HEK293 (cell line): ENCODE results near the gene BMF.

ENCODE experiments used
- CTCF ChIA-PET: fragments of 350-600 bp; formaldehyde crosslinking; extraction: SDS; loops from one replicate; lab custom pipeline; 2021; ENCODE audit warnings: antibody characterized with exemption; lab: Yijun Ruan, JAX
- POLR2A ChIA-PET: fragments of 300-600 bp; formaldehyde crosslinking; extraction: SDS; loops from one replicate; lab custom pipeline; 2020; ENCODE audit warnings: antibody characterized with exemption, inconsistent platforms; lab: Yijun Ruan, JAX
- H3K27ac ChIP-seq: fragments of 200-500 bp; sonication (Bioruptor generic); 2 replicates; pipeline ENCODE4 v1.5.1; 2014; ENCODE audit warnings: low read depth, low read length, control low read depth, inconsistent platforms; ENCODE audit errors: extremely low read depth
- H3K36me3 ChIP-seq, 2 experiments: fragments of 200-500 bp in 1 of 2; sonication (Bioruptor generic) in 1 of 2; 1 replicate in 1 of 2; 2 replicates in 1 of 2; pipeline ENCODE4 v1.5.1; 2014 to 2017; ENCODE audit warnings: inconsistent platforms in 2 of 2, low read length in 2 of 2; ENCODE audit not compliant: control insufficient read depth in 2 of 2, insufficient read depth in 1 of 2
- H3K4me1 ChIP-seq: fragments of 200-500 bp; sonication (Bioruptor generic); 2 replicates; pipeline ENCODE4 v1.5.1; 2014; ENCODE audit warnings: mild to moderate bottlenecking, low read length, inconsistent platforms; ENCODE audit not compliant: control insufficient read depth, insufficient read depth
- H3K4me3 ChIP-seq: 2 replicates; pipeline ENCODE4 v1.5.1; 2011; ENCODE audit warnings: low read depth, mild to moderate bottlenecking, control low read depth, low read length, moderate library complexity
- H3K9me3 ChIP-seq: fragments of 200-500 bp; sonication (Bioruptor generic); 2 replicates; pipeline ENCODE4 v1.5.1; 2014; ENCODE audit warnings: low read depth, low read length, inconsistent platforms; ENCODE audit not compliant: control insufficient read depth, insufficient read depth
- GLI4 ChIP-seq: fragments of 450-650 bp; formaldehyde crosslinking; IDR thresholded peaks from 2 replicates; pipeline ENCODE4 v1.5.1; 2016; ENCODE audit warnings: missing biosample characterization, missing genetic modification characterization
- GLIS2 ChIP-seq: fragments of 450-650 bp; formaldehyde crosslinking; IDR thresholded peaks from 2 replicates; pipeline ENCODE4 v1.5.1; 2016; ENCODE audit warnings: missing biosample characterization, missing genetic modification characterization
- HOXA7 ChIP-seq: sonication (generic); formaldehyde crosslinking; IDR thresholded peaks from 2 replicates; pipeline ENCODE4 v1.8.1; 2022; ENCODE audit warnings: missing genetic modification reagents, borderline replicate concordance
- IKZF3 ChIP-seq: fragments of 450-650 bp; IDR thresholded peaks from 2 replicates; pipeline ENCODE4 v1.5.0; 2018; ENCODE audit warnings: missing biosample characterization, mild to moderate bottlenecking, missing genetic modification characterization, moderate library complexity
- KLF7 ChIP-seq: fragments of 450-650 bp; formaldehyde crosslinking; IDR thresholded peaks from 2 replicates; pipeline ENCODE4 v1.5.1; 2016; ENCODE audit warnings: missing biosample characterization, missing genetic modification characterization, borderline replicate concordance
- KLF8 ChIP-seq: fragments of 450-650 bp; formaldehyde crosslinking; IDR thresholded peaks from 2 replicates; pipeline ENCODE4 v1.5.1; 2016; ENCODE audit warnings: missing biosample characterization, missing genetic modification characterization
- KLF9 ChIP-seq: fragments of 450-650 bp; formaldehyde crosslinking; IDR thresholded peaks from 2 replicates; pipeline ENCODE4 v1.5.1; 2016; ENCODE audit warnings: missing biosample characterization, missing genetic modification characterization, low read depth
- PATZ1 ChIP-seq: fragments of 450-650 bp; formaldehyde crosslinking; IDR thresholded peaks from 2 replicates; pipeline ENCODE4 v1.5.1; 2016; ENCODE audit warnings: missing biosample characterization, missing genetic modification characterization
- REPIN1 ChIP-seq: fragments of 450-650 bp; formaldehyde crosslinking; IDR thresholded peaks from 2 replicates; pipeline ENCODE4 v1.5.1; 2017; ENCODE audit warnings: missing biosample characterization, missing genetic modification characterization, low read depth
- ZBTB48 ChIP-seq: fragments of 450-650 bp; formaldehyde crosslinking; IDR thresholded peaks from 2 replicates; pipeline ENCODE4 v1.5.1; 2016; ENCODE audit warnings: missing biosample characterization, missing genetic modification characterization
- ZBTB8A ChIP-seq: fragments of 450-650 bp; formaldehyde crosslinking; IDR thresholded peaks from 2 replicates; pipeline ENCODE4 v1.5.1; 2016; ENCODE audit warnings: missing biosample characterization, missing genetic modification characterization
- ZFHX2 ChIP-seq: fragments of 450-650 bp; formaldehyde crosslinking; conservative IDR thresholded peaks from 2 replicates; pipeline ENCODE4 v1.5.1; 2016; ENCODE audit warnings: missing biosample characterization, missing genetic modification characterization
- ZFP37 ChIP-seq: fragments of 450-650 bp; formaldehyde crosslinking; IDR thresholded peaks from 2 replicates; pipeline ENCODE4 v1.5.1; 2016; ENCODE audit warnings: missing biosample characterization, missing genetic modification characterization
- ZNF214 ChIP-seq: fragments of 450-650 bp; formaldehyde crosslinking; IDR thresholded peaks from 2 replicates; pipeline ENCODE4 v1.5.1; 2017; ENCODE audit warnings: missing biosample characterization, mild to moderate bottlenecking, missing genetic modification characterization, borderline replicate concordance
- ZNF223 ChIP-seq: fragments of 450-650 bp; formaldehyde crosslinking; IDR thresholded peaks from 2 replicates; pipeline ENCODE4 v1.5.1; 2016; ENCODE audit warnings: missing biosample characterization, missing genetic modification characterization
- ZNF274 ChIP-seq, 2 experiments: fragments of 200-500 bp in 1 of 2; fragments of 450-650 bp in 1 of 2; sonication (Bioruptor generic) in 1 of 2; formaldehyde crosslinking in 1 of 2; IDR thresholded peaks; 2 replicates each; pipeline versions ENCODE4 v1.5.1 to v1.6.1; 2014 to 2016; ENCODE audit warnings: borderline replicate concordance in 1 of 2, inconsistent platforms in 1 of 2, low read length in 1 of 2, missing biosample characterization in 1 of 2, missing genetic modification characterization in 1 of 2
- ZNF366 ChIP-seq: fragments of 450-650 bp; formaldehyde crosslinking; conservative IDR thresholded peaks from 2 replicates; pipeline ENCODE4 v1.5.1; 2016; ENCODE audit warnings: missing biosample characterization, missing genetic modification characterization
- ZNF560 ChIP-seq: fragments of 450-650 bp; formaldehyde crosslinking; IDR thresholded peaks from 2 replicates; pipeline ENCODE4 v1.5.1; 2017; ENCODE audit warnings: missing biosample characterization, missing genetic modification characterization, borderline replicate concordance
- ZNF600 ChIP-seq: fragments of 450-650 bp; formaldehyde crosslinking; IDR thresholded peaks from 2 replicates; pipeline ENCODE4 v1.5.1; 2016; ENCODE audit warnings: missing biosample characterization, missing genetic modification characterization
- ZNF623 ChIP-seq: fragments of 450-650 bp; formaldehyde crosslinking; IDR thresholded peaks from 2 replicates; pipeline ENCODE4 v1.5.1; 2016; ENCODE audit warnings: missing biosample characterization, missing genetic modification characterization
- ZNF660 ChIP-seq: fragments of 450-650 bp; IDR thresholded peaks from 2 replicates; pipeline ENCODE4 v1.5.1; 2018; ENCODE audit warnings: missing biosample characterization, mild to moderate bottlenecking, missing genetic modification characterization

BMF gene

DNA sequence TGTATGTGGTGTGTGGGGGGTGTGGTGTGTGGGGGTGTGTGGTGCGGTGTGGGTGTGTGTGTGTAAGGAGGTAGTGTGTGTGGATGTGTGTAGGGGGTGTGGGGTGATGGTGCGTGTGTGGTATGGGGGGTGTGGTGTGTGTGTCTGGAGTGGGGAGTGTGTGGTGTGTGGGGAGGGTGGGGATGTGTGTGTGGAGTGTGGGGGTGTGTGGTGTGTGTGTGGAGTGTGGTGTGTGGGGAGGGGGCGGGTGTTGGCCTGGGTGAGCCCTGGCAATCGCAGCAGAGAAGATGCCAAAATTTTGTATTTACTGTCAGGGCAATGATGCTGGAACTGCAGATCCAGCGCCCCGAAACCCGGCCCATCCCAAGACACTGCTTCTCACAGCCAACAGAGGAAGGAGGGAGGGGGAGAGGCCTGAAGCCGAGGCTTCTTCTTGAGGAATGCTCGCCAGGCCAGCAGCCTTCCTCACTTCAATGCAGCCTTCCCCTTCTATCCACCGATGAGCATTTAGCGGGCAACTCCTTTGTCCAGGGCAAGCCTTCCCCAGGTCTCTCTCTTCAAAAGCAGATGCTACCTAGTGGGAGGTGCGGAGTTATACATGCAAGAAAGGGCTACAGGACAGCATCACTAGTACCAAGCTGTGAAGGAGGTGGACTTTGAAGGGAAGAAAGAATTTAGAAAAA, 57.8 kb downstream of the BMF start:
- Histone ChIP-seq H3K9me3 (no peaks in the 10 kb centered on the region), H3K36me3 (peaks cover 0 to 9% of the 10 kb centered on the region in 2 experiments; a peak in 1 of 3 replicates), H3K4me3 (no peak overlapping the region), H3K4me1 (peaks cover 21% of the 10 kb centered on the region), H3K27ac (no peak overlapping the region)
- ChIA-PET POLR2A (no interaction called here), CTCF (interaction anchor here (3.8 kb wide), 1 partner anchor 53 kb away, joined by 22 read pairs; no protein-coding TSS in a partner anchor)
- TF ChIP-seq PATZ1 (0 out of 2 replicates have a peak, but pooled peaks have one; percentile 18), ZFHX2 (tag by site-specific recombination) (peak; percentile 70), KLF9 (tag by site-specific recombination) (peak; percentile 57), ZNF274 (IDR thresholded peaks at IDR 0.05; ENCODE audit: low read length) (no peak), ZNF274 (tag by site-specific recombination; IDR thresholded peaks at IDR 0.05; ENCODE audit: borderline replicate concordance) (no peak), ZNF366 (tag by site-specific recombination) (peak; percentile 35; the same call in 1 of the 2 replicates), REPIN1 (no peak), ZNF600 (tag by site-specific recombination) (peak; percentile 66; the same call in 1 of the 2 replicates)
- TF ChIP-seq, all 188 proteins: peak for 5

DNA sequence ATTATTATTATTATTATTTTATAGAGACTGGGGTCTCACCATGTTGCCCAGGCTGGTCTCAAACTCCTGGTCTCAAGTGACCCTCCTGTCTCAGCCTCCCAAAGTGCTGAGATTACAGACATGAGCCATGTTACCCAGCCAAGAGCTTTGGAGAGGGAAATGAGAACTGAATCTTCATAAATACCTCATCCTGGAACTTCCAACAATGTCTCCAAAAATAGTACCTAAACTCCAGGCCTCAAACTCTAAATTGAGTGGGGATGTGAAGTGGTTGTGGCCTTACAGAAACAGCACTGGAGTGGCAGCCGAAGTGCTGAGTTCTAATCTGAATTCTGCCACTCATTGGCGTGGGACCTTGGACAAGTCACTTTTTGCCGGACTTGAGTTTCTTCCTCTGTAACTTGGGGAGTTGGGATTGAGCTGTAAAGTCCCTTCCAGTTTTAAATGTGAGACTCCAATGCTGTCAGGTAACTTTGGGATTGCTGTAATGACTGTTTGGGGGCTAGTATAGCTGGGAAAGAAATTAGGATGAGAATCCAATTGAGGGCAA, 59.7 kb downstream of the BMF start:
- Histone ChIP-seq H3K27ac (no peak overlapping the region), H3K4me3 (no peak overlapping the region), H3K36me3 (peaks cover 0 to 6% of the 10 kb centered on the region in 2 experiments; a peak in 1 of 3 replicates), H3K9me3 (no peaks in the 10 kb centered on the region), H3K4me1 (peaks cover 17% of the 10 kb centered on the region)
- ChIA-PET CTCF (interaction anchor here (0.9 to 1.6 kb wide), 4 partner anchors 10 to 146 kb away, joined by 3 to 4 read pairs (median 4); partner anchors contain the start of gene BUB1B), POLR2A (interaction anchor here (1.2 to 1.5 kb wide), 2 partner anchors 44 to 112 kb away, joined by 3 read pairs; partner anchors contain the start of gene BUB1B)
- TF ChIP-seq IKZF3 (tag by site-specific recombination) (no peak), HOXA7 (CRISPR knock-in tag) (no peak), KLF8 (tag by site-specific recombination) (no peak), GLIS2 (tag by site-specific recombination) (no peak), ZBTB48 (tag by site-specific recombination) (no peak), ZNF560 (tag by site-specific recombination) (no peak), ZNF223 (tag by site-specific recombination) (no peak), ZBTB8A (tag by site-specific recombination) (no peak), KLF9 (tag by site-specific recombination) (no peak), ZFP37 (no peak), KLF7 (tag by site-specific recombination) (no peak), ZNF623 (tag by site-specific recombination) (no peak), ZNF214 (tag by site-specific recombination) (no peak), ZNF660 (tag by site-specific recombination) (no peak), GLI4 (tag by site-specific recombination) (no peak)
